GM21825 (cell line): ENCODE data around the gene LMF2.

Experiments used
- ATAC-seq: cut with Tn5 transposase; IDR thresholded peaks from one replicate; pipeline ENCODE4 v1.9.1; 2021; ENCODE audit warnings: mild to moderate bottlenecking, moderate library complexity; ENCODE audit not compliant: unreplicated experiment

LMF2 gene

DNA sequence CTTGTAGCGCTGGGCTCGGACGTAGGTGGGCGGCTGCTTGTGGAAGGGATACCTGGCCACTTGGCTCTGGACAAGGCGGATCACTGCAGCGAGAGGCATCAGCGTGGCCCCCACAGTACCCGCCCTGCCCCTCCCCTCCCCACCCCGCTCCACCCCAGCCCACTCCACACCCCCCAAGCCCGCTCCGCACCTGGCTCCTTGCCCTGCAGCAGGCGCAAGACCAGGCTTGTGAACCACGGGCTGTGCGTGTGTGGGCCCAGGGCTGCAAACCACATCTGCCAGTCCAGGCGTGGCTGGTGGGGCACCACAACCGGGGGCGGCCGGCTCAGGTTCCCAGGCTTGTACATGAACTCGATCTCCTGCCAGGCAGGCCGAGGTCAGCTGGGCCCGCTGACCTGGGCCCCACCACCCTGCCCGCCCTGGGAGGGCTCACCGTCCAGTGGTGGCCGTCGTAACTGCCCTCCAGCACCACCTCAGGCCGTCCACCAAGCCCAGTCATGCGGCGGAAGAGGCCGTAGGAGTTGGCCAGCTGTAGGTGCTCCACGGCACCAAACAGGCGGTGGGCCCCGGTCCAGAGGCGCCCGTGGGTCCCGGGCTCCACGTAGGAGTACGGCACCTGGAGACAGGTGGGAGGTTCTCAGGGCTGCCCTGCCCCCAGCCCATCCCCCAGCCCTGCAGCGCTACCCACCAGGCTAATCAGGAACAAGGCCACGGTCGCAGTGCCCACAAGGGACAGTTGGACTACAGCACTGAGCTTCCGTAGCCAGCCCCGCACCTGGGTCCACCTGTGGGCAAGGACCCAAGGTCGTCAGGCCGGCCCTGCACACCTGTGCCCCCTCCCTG is 2.9 kb downstream of the LMF2 start:
- no peak for ATAC-seq

DNA sequence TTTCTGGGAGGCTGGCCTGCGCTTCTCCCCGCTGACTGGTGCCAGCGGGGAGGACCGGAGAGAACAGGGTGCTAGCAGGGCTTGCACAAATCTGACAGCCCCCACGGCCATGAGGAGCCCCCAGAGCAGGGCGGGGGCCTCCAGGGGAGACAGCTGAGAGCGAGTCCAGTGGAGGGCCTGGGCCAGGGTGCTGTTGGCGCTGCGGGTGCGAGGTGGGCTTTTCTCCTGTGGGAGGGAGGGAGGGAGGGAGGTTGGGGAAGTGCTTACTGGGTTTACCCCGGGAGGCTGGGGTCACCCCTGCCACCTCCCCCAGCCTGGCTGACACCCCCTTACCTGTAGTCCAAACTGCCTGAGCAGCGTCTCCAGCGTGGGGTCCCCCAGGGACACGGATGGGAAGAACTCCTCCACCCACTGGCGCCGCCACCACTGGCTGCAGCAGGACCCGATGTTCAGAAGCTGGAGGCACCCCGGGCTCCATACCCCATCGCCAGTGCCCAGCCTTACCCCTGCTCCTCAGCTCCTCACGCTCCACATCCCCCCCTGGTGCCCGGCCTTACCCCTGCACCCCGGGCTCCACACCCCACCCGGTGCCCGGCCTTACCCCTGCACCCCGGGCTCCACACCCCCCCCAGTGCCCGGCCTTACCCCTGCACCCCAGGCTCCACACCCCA is 3.9 kb downstream of the LMF2 start:
- ATAC-seq: no peak

DNA sequence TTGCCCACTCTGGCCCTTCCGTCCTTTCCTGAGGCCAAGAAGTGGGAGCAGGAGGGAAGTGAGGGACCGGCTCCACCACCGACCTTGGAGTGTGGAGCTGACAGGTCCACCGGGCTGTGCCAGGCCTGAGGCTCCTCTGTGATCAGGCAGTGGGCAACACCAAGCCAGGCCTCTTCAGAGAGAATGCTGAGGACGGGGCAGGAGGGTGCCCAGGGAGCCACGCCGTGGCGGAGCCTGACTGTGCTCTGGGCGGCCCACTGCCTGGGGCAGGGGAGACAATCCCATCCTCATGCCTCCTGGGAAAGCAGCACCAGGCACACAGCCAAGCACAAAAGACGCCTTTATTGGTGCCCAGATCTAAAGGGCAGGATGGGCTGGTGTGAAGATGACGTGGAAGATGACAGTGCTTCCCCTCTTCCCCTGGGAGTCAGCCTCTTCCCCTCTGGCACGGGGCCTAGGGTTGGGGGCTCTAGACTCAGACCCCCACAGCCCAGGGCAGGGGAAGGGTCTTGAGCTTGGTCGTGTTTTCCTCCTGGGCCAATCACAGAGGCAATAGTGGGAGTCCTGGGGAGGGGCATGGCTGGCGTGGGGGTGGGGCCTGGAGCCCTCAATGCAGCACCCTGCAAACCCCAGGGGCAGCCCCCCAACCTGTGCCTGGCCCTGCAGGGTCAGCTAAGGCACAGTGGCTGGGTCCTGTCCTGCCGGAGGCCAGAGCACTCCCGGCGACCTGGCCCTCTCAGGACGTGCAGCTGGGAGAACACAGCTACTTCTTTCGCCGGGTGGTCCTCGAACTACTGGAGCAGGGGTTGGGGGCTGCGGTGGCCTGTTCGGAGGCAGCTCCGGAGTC is 4.7 kb downstream of the LMF2 start:
- ATAC-seq: no peak

DNA sequence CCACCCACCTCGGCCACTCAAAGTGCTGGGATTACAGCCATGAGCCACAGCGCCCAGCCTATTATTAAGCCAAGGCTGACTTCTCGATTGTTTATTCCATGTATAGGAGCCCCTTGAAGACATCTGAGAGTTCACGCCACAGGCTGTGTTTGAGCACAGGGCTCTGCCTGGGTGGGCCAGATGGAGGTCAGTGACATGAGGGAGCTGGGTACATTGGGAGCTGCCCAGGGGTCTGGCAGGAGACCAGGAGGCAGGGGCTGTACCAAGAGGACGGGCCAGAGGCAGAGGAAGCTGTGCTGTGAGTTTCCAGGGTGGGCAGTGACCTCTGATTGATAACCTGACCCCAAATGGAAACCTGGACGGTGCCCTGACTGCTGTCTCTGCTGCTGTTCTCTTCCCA is 5.4 kb downstream of the LMF2 start:
- no peak for ATAC-seq

GRCh38 chr22:50500452-50500851 is 7.0 kb downstream of the LMF2 start:
- ATAC-seq: no peak

DNA sequence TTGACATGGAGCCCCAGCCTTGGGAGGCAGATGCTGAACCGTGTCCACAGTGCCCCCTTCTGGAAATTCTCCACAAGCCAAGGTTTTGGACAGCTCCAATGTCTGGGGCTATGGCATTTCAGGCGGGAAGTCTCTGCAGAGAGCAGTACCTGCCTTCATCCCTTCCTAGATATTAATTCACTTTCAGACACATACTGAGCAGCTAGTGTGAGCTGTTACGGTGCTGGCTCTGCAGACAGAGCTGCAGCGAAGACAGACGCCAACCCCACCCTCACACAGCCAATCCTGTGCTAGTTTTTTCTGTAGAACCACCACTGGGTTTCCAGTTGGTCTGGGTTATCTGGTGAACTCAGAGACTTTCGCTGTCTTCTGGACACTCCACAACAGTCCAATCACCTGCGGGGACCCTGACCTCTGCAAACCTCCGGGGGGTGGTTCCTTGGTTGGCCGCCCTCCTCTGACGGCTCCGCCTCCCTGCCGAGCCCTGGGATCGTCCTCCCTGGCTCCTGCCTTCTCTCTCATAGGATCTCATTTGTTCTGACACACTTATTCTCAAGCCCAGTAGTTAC is 9.1 kb downstream of the LMF2 start:
- ATAC-seq: no peak

DNA sequence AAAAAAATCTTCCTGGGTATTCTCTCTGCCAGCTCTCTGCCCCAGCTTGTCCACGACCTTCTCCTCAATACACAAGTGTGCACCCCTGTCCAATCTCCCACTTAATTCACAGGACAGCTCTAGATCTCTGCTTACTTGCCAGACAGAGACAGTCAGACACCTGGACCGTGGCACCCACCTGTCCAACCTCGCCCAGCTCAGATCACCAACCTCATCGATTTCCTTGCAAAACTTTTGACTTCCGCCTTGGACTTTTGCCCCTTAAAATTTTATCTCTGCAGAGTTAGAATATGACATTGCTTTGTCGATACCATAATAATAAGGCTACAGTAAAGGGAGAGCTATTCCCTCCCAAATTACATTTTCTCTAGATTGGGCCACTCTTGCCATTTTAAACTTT is 10.4 kb downstream of the LMF2 start:
- ATAC-seq: no peak

DNA sequence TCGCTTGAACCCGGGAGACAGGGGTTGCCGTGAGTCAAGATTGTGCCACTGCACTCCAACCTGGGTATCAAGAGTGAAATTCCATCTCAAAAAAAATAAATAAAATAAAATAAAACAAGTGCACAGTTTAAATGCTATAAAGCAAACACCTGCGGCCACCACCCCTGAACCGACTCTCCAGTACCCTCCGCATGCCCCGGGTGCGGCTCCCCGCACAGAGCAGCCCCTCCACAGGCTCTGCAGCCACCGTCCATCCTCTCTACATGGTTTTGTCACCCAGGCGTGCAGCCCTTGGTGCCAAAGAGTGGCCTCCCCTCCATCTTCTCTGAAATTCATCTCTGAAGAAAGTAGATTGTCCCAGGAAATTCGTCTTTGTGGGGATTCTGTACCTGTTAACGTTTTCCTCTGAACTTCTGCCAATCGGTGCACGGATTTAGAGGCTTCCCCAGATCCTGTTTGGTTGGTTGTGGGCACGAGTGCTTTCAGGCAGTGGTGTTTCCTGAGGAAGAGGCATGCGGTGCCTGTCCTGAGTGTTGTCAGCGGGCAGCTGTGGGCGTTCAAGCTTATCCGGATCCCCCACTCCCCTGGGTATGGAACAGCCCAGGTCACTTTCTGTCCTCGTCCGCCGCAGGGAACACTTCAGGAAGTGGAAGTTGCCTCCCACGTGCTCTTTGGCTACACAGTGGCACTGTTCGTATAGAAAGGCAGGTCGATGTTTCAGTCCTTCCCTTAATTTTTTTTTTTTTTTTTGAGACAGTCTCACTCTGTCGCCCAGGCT is 16.8 kb downstream of the LMF2 start:
- ATAC-seq: no peak

DNA sequence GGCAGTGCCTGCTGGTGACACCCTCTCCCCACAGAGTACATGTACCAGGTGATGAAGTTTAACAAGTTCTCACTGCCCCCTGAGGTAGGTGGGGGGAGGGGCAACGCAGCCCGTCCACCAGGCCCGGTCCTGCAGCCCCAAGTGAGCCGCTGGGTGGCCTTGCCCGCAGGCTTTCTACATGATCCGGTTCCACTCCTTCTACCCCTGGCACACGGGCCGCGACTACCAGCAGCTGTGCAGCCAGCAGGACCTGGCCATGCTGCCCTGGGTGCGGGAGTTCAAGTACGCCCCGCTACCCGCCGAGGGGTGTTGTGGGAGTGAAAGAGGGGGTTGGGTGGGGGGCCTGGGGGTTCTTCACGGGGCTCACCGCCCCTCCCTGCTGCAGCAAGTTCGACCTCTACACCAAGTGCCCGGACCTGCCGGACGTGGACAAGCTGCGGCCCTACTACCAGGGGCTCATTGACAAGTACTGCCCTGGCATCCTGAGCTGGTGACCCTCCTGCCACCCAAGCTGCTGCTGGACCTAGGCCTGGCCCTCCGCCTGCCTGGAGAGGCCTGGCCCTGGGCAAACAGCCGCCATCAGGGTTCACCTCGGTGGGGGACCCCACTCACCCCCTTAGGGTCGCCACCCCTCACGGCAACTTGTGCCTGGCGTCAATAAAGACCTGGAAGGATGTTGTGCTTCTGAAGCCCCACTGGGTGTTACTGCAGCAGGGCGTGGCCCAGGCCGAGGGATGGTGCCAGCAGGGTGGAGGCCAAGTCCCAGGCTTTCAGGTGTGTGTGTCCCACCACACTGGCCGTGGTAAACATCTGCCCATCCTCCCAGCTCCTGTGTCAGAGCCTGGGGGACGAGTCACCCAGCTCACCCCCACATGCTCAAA is 17.9 kb downstream of the LMF2 start:
- ATAC-seq: no peak

GRCh38 chr22:50488886-50489285 is 18.6 kb downstream of the LMF2 start:
- ATAC-seq: no peak

DNA sequence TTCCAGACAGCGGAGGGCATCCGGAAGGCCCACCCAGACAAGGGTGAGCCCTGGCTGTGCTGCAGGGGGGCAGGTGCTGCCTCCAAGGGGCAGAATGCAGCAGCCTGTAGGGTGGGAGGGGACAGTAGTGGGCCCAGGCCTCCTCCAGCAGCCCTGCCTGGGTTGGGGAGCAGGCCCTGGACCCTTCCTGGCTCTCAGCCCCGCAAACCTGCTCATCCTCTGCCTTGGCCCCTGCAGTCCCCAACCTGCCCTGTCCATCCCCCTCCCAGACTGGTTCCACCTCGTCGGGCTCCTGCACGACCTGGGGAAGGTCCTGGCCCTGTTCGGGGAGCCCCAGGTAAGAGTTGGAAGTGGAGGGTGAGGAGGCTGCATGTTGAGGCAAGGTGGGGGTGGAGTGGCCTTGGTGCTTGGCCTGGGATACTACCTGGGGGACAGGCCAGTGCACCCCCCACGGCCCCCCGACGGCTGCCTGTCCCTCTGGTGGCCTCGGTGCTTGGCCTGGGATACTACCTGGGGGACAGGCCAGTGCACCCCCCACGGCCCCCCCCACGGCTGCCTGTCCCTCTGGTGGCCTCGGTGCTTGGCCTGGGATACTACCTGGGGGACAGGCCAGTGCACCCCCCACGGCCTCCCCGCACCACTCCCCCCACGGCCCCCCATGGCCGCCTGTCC is 19.4 kb downstream of the LMF2 start:
- ATAC-seq: no peak

GRCh38 chr22:50487290-50488005 is 20.1 kb downstream of the LMF2 start:
- no peak for ATAC-seq

GRCh38 chr22:50486561-50487289 is 20.8 kb downstream of the LMF2 start, which contains the start of gene MIOX:
Gene MIOX (plus strand): TSS chr22:50486859. CDS start chr22:50486898, 39 bp downstream.
- ATAC-seq: no peak

GRCh38 chr22:50485221-50486131 is 22.0 kb downstream of the LMF2 start:
- ATAC-seq: no peak

DNA sequence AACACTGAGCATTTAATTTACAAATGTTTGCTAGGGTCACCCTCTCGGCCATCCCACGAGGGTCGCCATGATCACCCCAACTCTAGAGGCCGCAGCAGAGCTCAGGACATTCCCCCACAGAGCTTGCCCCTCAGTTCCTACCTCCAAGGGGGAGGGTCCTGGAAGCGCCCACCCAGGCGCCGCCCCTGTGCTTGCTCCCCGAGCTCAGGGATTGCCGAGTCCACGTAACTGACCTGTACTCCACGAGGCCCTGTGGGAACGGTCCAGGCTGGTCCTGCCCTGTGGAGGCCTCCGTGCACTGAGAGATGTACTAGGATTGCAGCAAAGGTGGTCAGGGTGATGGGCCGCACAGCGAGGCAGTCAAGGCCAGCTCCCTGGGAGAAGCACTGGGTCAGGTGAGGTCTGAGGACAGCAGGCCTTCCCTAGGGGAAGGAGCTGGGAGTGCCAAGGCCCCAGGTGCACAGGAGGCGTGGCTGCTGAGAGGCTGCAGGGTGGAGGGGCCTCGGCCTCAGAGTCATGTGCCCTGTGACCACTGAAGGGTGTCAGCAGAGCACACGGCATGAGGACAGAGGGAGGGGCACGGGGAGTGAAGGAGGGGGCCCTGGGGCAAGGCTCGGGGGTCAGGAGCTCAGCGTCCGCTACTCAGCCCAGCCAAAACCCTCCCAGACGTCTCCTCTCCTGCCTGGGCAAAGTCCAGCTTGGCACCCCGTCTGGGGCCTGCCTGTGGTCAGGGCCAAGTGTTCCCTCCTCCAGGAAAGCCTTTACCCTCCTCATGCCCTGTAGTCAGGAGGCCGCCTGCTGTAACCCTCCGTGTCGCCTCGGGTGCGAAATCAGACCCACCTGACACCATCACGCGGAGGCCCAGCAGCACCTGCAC is 23.3 kb downstream of the LMF2 start:
- ATAC-seq: no peak
